NCI-H748 treated with DMSO at 0.1 percent for 48 hours (cell line): Measurements from ENCODE around the gene WNT9A.
"Not testable (repeated sequence)": the region's sequence is repeated elsewhere in the genome, so short reads cannot be mapped to it uniquely, and the experiment has no call there.

Source experiments
- DNase-seq: peaks from one replicate; lab custom pipeline; 2025; lab: John Stamatoyannopoulos, UW

The WNT9A gene

DNA sequence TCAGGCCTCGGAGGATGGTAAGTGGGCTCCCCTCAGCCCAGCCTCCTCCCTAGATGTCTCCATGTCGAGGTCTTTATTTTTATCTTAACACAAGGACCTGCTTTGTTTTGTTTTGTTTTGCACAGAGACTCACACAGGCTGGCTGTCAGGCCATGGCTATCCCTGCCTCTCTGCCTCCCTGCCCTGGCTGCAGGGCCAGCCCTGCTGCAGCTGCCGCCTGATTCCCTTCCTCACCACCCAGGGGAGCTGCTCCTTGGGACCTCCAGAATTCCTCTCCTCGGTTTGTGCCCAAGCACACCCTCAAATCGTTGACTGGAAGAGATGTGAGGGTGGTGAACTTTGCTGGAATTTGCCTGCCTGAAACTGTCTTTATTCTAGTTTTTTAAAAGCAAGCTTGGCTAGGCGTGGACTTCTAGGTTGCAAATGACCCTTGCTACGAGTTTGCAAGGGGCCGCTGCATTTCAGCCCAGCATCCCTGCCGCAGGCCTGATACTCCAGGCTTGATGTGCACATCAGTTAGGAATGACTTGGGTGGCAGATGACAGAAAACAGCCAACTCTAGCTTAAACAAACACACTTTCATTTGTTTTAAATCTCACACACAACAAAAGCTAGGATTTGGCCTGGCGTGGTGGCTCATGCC is 37.1 kb downstream of the WNT9A start:
- DNase-seq, result no peak

- DNase-seq, result not testable (repeated sequence)
These were observed 37.8 kb downstream of the WNT9A start for GRCh38 chr1:227909923-227910328.

GRCh38 chr1:227909188-227909587 is 38.5 kb downstream of the WNT9A start:
- DNase-seq, result no peak

DNA sequence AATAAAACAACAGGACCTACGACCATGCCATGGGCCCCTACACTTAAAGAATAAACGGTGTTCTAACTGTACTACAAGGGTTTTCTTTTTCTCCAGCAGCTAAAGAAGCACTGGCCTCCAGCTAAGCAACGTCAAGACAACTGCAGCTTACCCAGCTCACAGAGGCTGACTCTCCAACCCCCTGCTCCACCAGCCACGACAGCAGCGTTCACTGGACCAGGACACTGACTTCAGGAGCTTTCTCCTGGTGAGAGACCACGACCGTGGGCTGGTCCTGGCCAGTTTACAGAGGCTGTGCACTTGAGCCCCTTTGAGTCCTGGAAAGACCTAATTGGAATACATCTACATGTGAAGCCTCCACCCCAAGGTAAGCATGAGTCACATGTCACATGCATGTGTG is 39.4 kb downstream of the WNT9A start:
- DNase-seq, result no peak

DNA sequence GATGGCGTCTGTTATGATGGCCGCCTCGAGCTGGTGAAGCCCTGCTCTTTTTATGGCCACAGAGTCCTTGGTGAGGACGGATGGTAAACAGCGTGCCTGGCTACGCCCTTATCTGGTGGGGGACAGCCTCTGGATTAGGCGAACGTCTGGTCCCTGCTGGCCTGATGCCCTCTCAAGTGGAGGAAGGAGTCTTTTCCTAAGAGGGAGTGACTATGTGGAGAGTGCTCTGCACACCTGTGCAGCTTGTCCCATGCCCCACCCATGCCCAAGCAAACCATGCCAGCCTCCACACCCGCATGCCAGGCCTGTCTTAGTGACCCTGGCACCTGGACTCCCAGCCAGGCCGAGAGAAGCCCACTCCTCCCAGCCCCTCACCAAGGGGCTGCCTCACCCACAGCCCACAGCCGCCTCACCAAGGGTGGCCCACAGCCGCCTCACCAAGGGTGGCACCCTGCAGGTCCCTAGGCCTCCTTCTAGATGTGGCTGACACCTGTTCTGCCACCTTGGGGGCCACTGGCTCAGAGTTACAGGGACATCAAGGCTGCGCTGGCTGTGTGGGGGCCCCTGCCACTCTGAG is 40.2 kb downstream of the WNT9A start:
- DNase-seq, result no peak

DNA sequence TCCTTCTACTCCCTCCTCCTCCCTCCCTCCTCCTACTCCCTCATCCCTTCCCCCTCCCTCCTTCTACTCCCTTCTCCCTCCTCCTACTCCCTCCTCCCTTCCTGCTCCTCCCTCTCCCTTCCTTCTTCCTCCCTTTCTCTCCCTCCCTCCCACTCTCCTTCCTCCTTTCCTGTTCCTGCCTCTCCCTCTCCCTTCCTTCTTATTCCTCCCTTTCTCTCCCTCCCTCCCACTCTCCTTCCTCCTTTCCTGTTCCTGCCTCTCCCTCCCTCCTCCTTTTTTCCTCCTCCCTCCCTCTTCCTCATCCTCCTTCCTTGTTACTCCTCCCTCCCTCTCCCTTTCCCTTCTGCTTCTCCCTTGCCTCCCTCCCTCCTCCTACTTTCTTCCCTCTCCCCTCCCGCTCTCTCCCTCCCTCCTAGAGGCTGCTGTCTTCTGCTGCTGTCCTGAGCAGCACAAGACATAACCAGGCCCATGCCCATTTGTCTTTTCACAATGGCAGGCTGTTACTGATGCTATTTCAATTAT is 41.1 kb downstream of the WNT9A start:
- no peak for DNase-seq

GRCh38 chr1:227905573-227906487 is 41.9 kb downstream of the WNT9A start:
- no peak for DNase-seq

GRCh38 chr1:227904541-227905335 is 43.0 kb downstream of the WNT9A start:
- no peak for DNase-seq

DNA sequence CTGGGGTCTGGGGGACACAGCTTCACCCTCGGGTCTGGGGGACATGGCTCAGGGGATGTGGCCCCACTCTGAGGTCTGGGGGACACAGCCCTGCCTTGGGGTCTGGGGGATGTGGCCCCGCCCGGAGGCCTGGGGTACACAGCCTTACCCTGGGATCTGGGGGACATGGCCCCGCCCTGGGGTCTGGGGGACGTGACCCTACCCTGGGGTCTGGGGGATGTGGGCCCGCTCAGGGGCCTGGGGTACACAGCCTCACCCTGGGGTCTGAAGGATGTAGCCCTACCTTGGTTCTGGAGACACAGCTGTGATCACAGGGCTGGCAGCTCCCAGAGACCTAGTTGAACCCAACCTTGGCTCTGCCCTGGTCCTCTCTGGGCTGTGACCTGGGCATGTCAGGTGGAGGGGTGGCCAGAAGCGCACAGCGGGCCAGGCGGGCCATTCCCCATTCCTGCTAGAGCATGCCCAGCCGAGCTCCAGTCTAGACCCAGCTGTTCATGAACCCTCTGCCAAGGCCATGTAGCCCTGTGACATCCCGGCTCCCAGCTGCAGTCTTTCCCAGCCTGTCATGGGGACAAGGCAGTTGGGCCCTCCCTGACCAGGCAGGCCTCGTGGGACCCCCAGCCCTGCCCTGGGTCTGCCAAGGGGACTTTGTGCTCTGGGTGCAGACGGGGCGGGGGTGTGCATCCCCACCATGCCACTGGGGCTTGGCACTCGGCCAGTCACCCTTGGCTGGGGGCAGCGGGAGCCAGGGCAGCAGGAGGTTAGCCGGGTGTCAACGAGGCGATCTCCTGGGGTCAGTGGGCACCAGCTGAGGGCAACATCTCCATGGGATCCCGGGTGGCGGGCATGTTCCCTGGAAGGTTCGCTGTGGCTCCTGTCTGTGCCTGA is 43.9 kb downstream of the WNT9A start:
- no peak for DNase-seq

DNA sequence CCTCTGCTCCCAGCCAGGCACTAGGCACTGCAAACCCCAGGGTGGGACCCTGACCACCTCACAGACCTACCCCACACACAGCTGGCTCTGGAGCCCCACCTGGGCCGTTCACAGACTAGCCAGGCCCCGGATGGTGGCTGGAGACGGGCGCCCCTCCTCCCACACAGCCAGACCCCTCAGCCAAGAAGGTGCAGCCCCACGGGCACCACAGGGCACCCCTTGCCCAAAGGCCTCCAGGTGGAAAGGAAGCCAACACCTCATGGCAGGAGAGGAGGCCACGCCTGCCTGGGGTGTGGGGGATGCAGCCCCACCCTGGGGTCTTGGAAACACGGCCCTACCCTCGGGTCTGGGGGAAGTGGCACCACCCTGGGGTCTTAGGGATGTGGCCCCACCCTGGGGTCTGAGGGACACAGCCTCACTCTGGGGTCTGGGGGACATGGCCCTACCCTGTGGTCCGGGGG is 44.6 kb downstream of the WNT9A start:
- DNase-seq, result no peak

DNA sequence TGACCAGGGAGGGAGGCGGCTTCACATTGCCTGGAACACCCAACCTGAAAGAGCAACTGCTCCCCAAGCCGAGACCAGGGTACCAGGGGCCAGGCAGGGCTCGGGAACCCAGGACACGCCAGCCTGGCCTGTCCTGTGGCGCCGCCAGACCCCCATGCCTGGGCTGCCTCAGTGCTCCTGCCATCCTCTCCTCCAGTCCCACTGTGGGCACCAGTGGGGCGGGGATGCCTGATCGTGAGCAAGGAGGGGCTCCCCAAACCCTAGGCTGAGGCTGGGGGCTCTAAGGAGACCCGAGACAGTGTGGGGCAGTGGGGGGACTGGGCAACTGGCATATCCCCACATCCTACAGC is 45.1 kb downstream of the WNT9A start:
- no peak for DNase-seq

DNA sequence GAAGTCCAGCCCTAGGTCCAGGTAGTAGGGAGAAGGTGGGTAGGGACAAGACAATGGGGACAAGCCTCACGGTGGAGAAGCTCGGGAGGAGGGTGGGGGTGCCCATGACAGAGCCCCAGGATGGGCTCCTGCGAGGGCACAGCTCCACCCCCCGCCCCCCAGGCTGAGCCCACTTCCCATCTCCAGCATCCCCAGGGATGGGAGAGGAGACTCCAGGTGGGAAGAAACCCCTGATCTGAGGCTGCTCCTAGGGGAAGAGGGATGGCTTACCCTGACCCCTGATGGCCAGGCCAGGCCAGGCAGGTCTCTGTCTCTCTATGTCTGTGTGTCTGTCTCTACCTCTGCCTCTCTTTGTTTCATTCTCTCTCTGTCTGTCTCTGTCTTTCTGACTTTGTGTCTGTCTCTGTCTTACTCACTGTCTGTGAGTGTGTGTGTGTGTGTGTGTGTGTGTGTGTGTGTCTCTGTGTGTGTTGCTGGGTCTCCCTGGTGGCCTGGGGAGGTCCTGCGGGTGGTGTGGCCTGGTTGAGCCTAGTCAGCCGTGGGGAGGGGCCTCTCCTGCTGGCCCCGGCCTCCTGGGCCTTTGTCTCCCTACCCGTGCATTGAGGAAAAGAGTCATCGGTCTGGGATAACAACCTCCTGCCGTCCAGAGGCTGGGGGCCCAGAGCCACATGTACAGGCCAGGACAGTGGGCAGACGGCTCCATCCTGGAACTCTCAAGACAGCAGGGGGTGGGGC is 45.7 kb downstream of the WNT9A start:
- no peak for DNase-seq

DNA sequence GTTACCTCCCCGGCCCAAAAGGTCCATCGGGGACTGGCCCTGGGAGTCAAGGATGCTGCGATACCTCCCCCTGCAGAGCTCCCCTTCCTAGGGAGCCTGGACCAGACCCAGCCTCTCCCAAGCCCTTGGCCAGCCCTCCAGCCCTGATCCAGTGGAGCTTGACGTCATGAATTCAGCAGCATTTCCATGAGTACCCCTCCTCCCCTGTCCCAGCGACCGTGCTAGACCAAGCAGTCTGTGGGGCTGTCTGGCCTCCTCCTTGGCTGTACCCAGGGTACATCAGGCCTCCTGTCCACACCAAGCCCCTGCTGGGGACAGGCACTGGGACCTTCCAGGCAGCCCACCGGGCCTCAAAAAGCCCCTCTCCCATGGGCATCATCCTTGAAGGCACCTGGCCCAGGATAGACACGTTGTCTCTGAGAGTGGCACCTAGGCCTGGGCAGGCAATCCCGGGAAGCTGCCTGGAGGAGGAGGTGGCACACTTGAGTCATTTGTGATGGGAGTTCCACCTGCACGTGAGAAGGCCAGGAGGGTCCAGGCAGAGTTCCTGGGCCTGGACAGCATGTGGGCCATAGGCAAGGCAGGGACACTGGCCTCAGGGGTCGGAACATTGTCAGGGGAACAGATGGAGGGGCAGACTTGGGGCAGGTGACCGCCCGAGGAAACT is 46.4 kb downstream of the WNT9A start:
- no peak for DNase-seq

- no peak for DNase-seq
These were observed 47.1 kb downstream of the WNT9A start for GRCh38 chr1:227900571-227901051.

GRCh38 chr1:227899820-227900449 is 47.8 kb downstream of the WNT9A start:
- DNase-seq, result no peak

GRCh38 chr1:227899141-227899819 is 48.5 kb downstream of the WNT9A start:
- no peak for DNase-seq

GRCh38 chr1:227898502-227899140 is 49.1 kb downstream of the WNT9A start:
- DNase-seq, result no peak
